A673 (cell line): ENCODE results near the gene UBE2K. TPM values are rescaled to one million over a fixed set of nuclear protein-coding genes. Genes with fewer than 3 reads are reported as not detected.

Experiments used
- BruUV-seq: library from RNA; stranded (reverse); fragments of 400-500 nt; replicated peaks from 2 replicates; lab custom pipeline; 2021; lab: Mats Ljungman, UMichigan
- CTCF ChIA-PET: fragments of 300-600 bp; sonication (Branson Sonifier 250); formaldehyde crosslinking; loops from one replicate; lab custom pipeline; 2022; ENCODE audit warnings: antibody characterized with exemption; lab: Charles Lee
- POLR2A ChIA-PET: fragments of 300-600 bp; sonication (Branson Sonifier 250); formaldehyde crosslinking; loops from one replicate; lab custom pipeline; 2022; ENCODE audit warnings: antibody characterized with exemption; ENCODE audit not compliant: low non-redundant PET; lab: Charles Lee
- DNase-seq: peaks from one replicate; pipeline ENCODE4 v3.0.0-alpha.2; 2015; ENCODE audit warnings: low spot score
- H3K27ac ChIP-seq: fragments of 200-600 bp; sonication (generic); 2 replicates; pipeline ENCODE4 v1.5.1; 2016; ENCODE audit warnings: mixed run types, low read depth, mild to moderate bottlenecking, mixed read lengths, antibody characterized with exemption, low read length; ENCODE audit not compliant: poor library complexity, severe bottlenecking
- H3K27me3 ChIP-seq: fragments of 200-600 bp; sonication (generic); replicated peaks from 2 replicates; pipeline ENCODE4 v1.6.1; 2017; ENCODE audit warnings: mixed run types, low read depth, mild to moderate bottlenecking, mixed read lengths, antibody characterized with exemption, low read length; ENCODE audit not compliant: insufficient read depth, poor library complexity
- H3K36me3 ChIP-seq: fragments of 200-600 bp; sonication (generic); 2 replicates; pipeline ENCODE4 v1.6.1; 2016; ENCODE audit warnings: mixed run types, mild to moderate bottlenecking, mixed read lengths, antibody characterized with exemption, low read length; ENCODE audit not compliant: insufficient read depth, poor library complexity, severe bottlenecking
- H3K4me1 ChIP-seq: fragments of 200-600 bp; sonication (generic); 2 replicates; pipeline ENCODE4 v1.6.1; 2017; ENCODE audit warnings: mixed run types, mild to moderate bottlenecking, mixed read lengths, antibody characterized with exemption, low read length; ENCODE audit not compliant: insufficient read depth, poor library complexity, severe bottlenecking
- H3K4me3 ChIP-seq: fragments of 200-600 bp; sonication (generic); 2 replicates; pipeline ENCODE4 v1.5.1; 2016; ENCODE audit warnings: low read depth, mixed run types, mild to moderate bottlenecking, mixed read lengths, low read length; ENCODE audit not compliant: poor library complexity, severe bottlenecking
- H3K9me3 ChIP-seq: fragments of 200-600 bp; sonication (generic); 2 replicates; pipeline ENCODE4 v1.6.1; 2016; ENCODE audit warnings: mixed run types, low read depth, mild to moderate bottlenecking, mixed read lengths, antibody characterized with exemption, low read length; ENCODE audit not compliant: poor library complexity, severe bottlenecking
- EZH2 ChIP-seq: fragments of 200-600 bp; sonication (generic); IDR thresholded peaks from 2 replicates; pipeline ENCODE4 v1.6.1; 2017; ENCODE audit warnings: borderline replicate concordance, low read depth, mild to moderate bottlenecking, mixed read lengths, antibody characterized with exemption, low read length; ENCODE audit not compliant: poor library complexity, severe bottlenecking
- intact Hi-C: fragments of 100-400 bp; cut with micrococcal nuclease; formaldehyde crosslinking; loops from one replicate; pipeline ENCODE4 v1.10.0; 2022; ENCODE audit not compliant: unreplicated experiment
- total RNA-seq: library from RNA; stranded (reverse); gene quantifications from 2 replicates; pipeline ENCODE4 v1.2.3, GENCODE V29; 2021
- TF ChIP-seq, protein P1 (sequence below): fragments of 300-800, 200-600 bp; sonication (generic); conservative IDR thresholded peaks from 2 replicates; pipeline ENCODE4 v1.5.1; 2017; ENCODE audit warnings: low read depth, mild to moderate bottlenecking, antibody characterized with exemption, low read length, moderate library complexity, mixed read lengths

UBE2K gene
- total RNA-seq, 1 experiment from 2014 or later, result 137 TPM

- intact Hi-C loops, result no loop called here
- TF ChIP-seq, protein P1, sequence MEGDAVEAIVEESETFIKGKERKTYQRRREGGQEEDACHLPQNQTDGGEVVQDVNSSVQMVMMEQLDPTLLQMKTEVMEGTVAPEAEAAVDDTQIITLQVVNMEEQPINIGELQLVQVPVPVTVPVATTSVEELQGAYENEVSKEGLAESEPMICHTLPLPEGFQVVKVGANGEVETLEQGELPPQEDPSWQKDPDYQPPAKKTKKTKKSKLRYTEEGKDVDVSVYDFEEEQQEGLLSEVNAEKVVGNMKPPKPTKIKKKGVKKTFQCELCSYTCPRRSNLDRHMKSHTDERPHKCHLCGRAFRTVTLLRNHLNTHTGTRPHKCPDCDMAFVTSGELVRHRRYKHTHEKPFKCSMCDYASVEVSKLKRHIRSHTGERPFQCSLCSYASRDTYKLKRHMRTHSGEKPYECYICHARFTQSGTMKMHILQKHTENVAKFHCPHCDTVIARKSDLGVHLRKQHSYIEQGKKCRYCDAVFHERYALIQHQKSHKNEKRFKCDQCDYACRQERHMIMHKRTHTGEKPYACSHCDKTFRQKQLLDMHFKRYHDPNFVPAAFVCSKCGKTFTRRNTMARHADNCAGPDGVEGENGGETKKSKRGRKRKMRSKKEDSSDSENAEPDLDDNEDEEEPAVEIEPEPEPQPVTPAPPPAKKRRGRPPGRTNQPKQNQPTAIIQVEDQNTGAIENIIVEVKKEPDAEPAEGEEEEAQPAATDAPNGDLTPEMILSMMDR, result no peak
- no peak for TF ChIP-seq EZH2
- Histone ChIP-seq H3K4me1 (no peaks in the 10 kb centered on the region), H3K4me3 (no peak overlapping the region), H3K9me3 (no peaks in the 10 kb centered on the region), H3K36me3 (peaks cover 48% of the 10 kb centered on the region), H3K27me3 (no peaks in the 10 kb centered on the region), H3K27ac (no peak overlapping the region)
- ChIA-PET POLR2A (no interaction called here), CTCF (no interaction called here)
- DNase-seq, result no peak
- no TSS peak for BruUV-seq
Measured at GRCh38 chr4:39759569-39759968, 61.6 kb downstream of the UBE2K start.

GRCh38 chr4:39761005-39761667 is 63.2 kb downstream of the UBE2K start:
- H3K27me3 ChIP-seq, result no peaks in the 10 kb centered on the region
- no peak overlapping the region for H3K27ac ChIP-seq
- peaks cover 39% of the 10 kb centered on the region for H3K36me3 ChIP-seq
- DNase-seq, result no peak
- H3K4me3 ChIP-seq, result no peak overlapping the region
- no TSS peak for BruUV-seq
- POLR2A ChIA-PET, result interaction anchor here (0.6 kb wide), 1 partner anchor 23 kb away, joined by 12 read pairs; no protein-coding TSS in a partner anchor
- CTCF ChIA-PET, result no interaction called here
- no peak for TF ChIP-seq EZH2
- no peaks in the 10 kb centered on the region for H3K4me1 ChIP-seq
- H3K9me3 ChIP-seq, result no peaks in the 10 kb centered on the region
- intact Hi-C loops, result no loop called here

GRCh38 chr4:39763714-39764572 is 66.0 kb downstream of the UBE2K start:
- no peak for TF ChIP-seq EZH2
- TF ChIP-seq, protein P1, result no peak

More at GRCh38 chr4:39763714-39764572, 66.0 kb downstream of the UBE2K start:
- intact Hi-C loops, result no loop called here
- no peak overlapping the region for H3K4me3 ChIP-seq
- no peaks in the 10 kb centered on the region for H3K27me3 ChIP-seq
- DNase-seq, result no peak
- POLR2A ChIA-PET, result interaction anchor here (0.6 kb wide), 1 partner anchor 52 kb away, joined by 19 read pairs; no protein-coding TSS in a partner anchor
- no peak overlapping the region for H3K27ac ChIP-seq
- no TSS peak for BruUV-seq
- CTCF ChIA-PET, result no interaction called here
- H3K4me1 ChIP-seq, result no peaks in the 10 kb centered on the region
- no peaks in the 10 kb centered on the region for H3K9me3 ChIP-seq
- H3K36me3 ChIP-seq, result peaks cover 22% of the 10 kb centered on the region
